WERI-Rb-1 (cell line): Measurements from ENCODE around the gene LRCOL1.

Experiments used
- DNase-seq: peaks from one replicate; pipeline ENCODE4 v3.0.0-alpha.2; 2020
- H3K27ac ChIP-seq: fragments of 250-450 bp; sonication (Bioruptor Pico); 2 replicates; pipeline ENCODE4 v1.5.1; 2020; ENCODE audit warnings: mild to moderate bottlenecking, moderate library complexity
- H3K27me3 ChIP-seq: fragments of 250-450 bp; sonication (Bioruptor Pico); 2 replicates; pipeline ENCODE4 v1.5.1; 2021; ENCODE audit warnings: mild to moderate bottlenecking, low read depth, moderate library complexity; ENCODE audit not compliant: insufficient read depth, severe bottlenecking
- H3K36me3 ChIP-seq: fragments of 250-450 bp; sonication (Bioruptor Pico); 2 replicates; pipeline ENCODE4 v1.5.1; 2020; ENCODE audit warnings: mild to moderate bottlenecking, moderate library complexity
- H3K4me3 ChIP-seq: 2 replicates; pipeline ENCODE4 v1.5.1; 2011; ENCODE audit warnings: low read depth, mild to moderate bottlenecking, control low read depth, low read length
- H3K9me3 ChIP-seq: fragments of 250-450 bp; sonication (Bioruptor Pico); 2 replicates; pipeline ENCODE4 v1.5.1; 2021; ENCODE audit warnings: mild to moderate bottlenecking, moderate library complexity; ENCODE audit not compliant: severe bottlenecking
- CTCF ChIP-seq: IDR thresholded peaks from 2 replicates; pipeline ENCODE4 v1.5.1; 2011; ENCODE audit warnings: low read depth, mild to moderate bottlenecking, control low read depth, inconsistent platforms, low read length

LRCOL1 gene

GRCh38 chr12:132591107-132591935 lies 19.1 kb downstream of the LRCOL1 start:
- Histone ChIP-seq H3K27me3 (no peaks in the 10 kb centered on the region), H3K36me3 (no peaks in the 10 kb centered on the region), H3K9me3 (no peaks in the 10 kb centered on the region), H3K27ac (no peak overlapping the region), H3K4me3 (no peak overlapping the region)
- no peak for DNase-seq
- no peak for TF ChIP-seq CTCF

- Histone ChIP-seq H3K27ac (no peak overlapping the region), H3K36me3 (peaks cover 9% of the 10 kb centered on the region)
- DNase-seq, result no peak
Observed at GRCh38 chr12:132588821-132589669, 21.3 kb downstream of the LRCOL1 start.

GRCh38 chr12:132588319-132588718 lies 22.1 kb downstream of the LRCOL1 start:
- no peak for TF ChIP-seq CTCF
- H3K4me3 ChIP-seq, result no peak overlapping the region
- DNase-seq, result no peak
- H3K36me3 ChIP-seq, result peaks cover 10% of the 10 kb centered on the region
- H3K9me3 ChIP-seq, result no peaks in the 10 kb centered on the region
- no peak overlapping the region for H3K27ac ChIP-seq
- no peaks in the 10 kb centered on the region for H3K27me3 ChIP-seq

More at GRCh38 chr12:132588821-132589669, 21.3 kb downstream of the LRCOL1 start:
- Histone ChIP-seq H3K4me3 (no peak overlapping the region), H3K9me3 (no peaks in the 10 kb centered on the region), H3K27me3 (no peaks in the 10 kb centered on the region)
- no peak for TF ChIP-seq CTCF

- DNase-seq, result no peak
- H3K9me3 ChIP-seq, result no peaks in the 10 kb centered on the region
- no peak overlapping the region for H3K4me3 ChIP-seq
- peaks cover 11% of the 10 kb centered on the region for H3K36me3 ChIP-seq
- no peak overlapping the region for H3K27ac ChIP-seq
- no peak for TF ChIP-seq CTCF
- no peaks in the 10 kb centered on the region for H3K27me3 ChIP-seq
Observed at GRCh38 chr12:132587781-132588180, 22.6 kb downstream of the LRCOL1 start.

- no peaks in the 10 kb centered on the region for H3K9me3 ChIP-seq
- H3K36me3 ChIP-seq, result peaks cover 17% of the 10 kb centered on the region
- no peaks in the 10 kb centered on the region for H3K27me3 ChIP-seq
- DNase-seq, result no peak
- TF ChIP-seq CTCF, result no peak
- H3K27ac ChIP-seq, result no peak overlapping the region
- H3K4me3 ChIP-seq, result no peak overlapping the region
Observed at GRCh38 chr12:132586929-132587328, 23.5 kb downstream of the LRCOL1 start.
